DMS114 treated with DMSO at 0.1 percent for 48 hours (cell line): Measurements from ENCODE around the gene USP15.

Experiments used
- DNase-seq: peaks from one replicate; lab custom pipeline; 2025; ENCODE audit not compliant: unreplicated experiment; lab: John Stamatoyannopoulos, UW

USP15 gene

DNA sequence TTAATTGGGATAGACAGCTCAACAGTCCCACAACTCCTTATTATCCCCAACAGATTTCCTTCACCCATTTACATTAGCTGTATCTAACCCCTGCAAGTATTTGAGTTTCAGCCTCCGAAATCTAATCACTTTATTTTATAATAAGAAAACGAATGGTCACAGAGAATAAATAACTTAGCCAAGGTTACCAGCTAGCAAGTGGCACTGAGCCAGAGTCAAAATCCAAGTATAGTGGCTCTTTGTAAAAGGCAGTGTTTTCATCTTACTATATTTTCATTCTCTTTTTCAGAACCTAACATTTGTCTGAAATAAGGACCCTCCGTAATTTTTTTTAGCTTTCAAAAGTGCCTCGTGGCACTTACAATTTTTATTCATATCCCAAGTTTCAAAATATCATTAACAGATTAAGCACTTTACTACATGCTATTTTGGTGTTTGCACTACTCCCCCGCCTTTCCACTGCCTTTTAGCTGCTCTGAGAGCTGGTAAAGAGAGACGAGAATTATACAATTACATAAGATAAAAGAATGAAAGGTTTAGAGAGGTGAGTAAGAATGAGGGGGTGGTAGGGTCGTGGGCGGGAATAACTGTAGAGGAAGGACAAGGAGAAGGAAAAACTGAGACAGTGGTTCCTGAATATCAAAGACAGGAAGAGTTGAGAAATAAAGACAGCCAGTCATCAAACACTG, 3.7 kb upstream of the USP15 start:
- DNase-seq: no peak

DNA sequence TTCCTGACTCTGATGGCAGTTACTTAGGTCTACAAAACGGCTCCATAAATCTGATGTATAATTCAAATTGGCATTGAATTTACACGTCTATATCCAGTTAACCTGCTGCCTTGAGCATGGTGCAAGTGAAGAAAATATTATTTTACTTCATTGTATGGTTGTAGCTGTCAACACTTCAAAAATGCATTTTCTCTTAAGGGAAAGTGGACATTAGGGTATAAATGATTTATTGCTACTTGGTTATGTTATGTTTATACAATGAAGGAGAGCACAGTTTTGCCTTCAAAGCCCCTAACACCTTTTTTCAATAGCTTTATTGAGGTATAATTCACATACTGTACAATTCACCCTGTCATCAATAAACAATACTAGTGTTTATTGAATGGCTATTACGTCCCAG, 2.0 kb upstream of the USP15 start:
- DNase-seq: no peak

GRCh38 chr12:62258941-62259630, 1.1 kb upstream of the USP15 start:
- no peak for DNase-seq

DNA sequence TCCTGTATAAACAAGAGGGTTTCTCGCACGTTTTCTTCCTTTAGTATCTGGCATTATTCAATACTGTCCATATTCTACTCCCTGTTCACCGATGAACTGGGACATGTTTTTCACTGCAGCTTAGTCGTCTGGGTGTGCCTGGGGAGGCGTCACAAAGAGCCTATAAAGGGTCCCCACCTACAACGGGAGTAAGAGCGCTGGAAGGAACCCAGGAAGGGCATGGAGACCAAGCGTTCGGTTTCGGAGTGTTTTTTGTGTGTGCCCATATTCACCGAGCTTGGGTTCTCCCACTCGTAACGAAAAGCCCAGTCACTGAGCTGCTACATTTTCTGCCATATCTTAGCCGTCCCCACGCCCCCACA, 592 bp upstream of the USP15 start:
- DNase-seq: no peak

DNA sequence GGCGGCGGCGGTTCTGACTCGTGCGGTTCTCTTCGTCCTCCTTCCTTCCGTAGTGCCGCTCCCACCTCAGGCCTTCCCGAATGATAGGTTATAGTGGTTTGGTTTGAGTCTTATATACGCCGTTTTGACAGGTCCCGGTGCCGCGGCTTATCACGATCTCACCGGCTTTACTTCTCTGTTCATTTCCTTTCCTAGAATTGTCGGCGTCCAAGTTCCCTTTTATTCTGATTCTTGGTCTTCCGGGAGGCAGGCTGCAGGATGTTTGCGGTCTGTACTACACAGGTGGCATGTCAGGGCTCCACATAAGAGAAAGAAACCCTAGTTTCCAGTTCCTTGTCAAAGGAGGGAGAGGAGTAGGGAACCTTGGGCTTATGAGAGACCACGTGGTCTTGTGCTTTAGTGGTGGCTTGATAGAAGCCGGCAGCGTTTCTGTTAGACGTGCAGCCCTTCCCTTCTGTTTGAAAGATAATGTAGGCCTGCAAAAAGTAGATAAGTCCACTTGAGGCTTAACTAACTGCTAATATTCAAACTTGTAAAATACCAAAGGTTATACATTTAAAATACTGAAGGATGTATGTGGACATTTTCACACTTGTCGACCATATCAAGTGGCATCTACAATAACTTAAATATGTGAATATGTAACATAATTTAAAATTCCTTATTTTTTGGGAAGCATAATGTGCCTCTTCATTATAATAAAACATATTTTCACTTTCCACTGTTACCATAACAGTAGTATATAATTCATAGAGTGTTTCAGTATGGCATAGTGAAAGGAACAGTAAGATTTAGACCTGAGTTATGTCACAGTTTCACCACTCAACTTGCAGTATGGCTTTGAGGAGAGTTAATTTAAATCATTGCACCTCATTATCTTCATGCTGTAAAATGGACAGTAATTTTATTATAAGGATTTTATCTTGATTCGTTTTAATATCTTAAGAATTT, 804 bp downstream of the USP15 start:
- DNase-seq: peak; percentile 39

GRCh38 chr12:62261876-62262517, 1.8 kb downstream of the USP15 start:
- DNase-seq: no peak

DNA sequence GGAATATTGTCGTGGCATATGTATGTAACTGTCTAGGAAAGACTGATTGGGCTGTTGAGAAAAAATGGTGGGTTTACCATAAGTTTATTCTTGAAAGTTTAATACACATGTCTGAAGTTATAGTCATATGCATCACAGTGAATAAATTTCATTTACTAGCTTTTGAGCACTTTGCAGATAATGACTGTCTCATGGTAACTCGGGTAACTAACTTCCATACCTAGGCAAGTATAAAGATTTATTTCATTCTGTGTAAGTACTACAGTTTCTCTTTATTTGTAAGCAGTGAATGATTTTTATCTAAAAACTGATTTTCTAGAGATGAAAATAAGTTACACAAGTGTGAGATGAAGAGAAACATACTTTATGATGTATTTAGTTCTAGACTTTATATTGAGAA, 3.0 kb downstream of the USP15 start:
- DNase-seq: no peak

- no peak for DNase-seq
Measured at GRCh38 chr12:62263966-62264365, 3.8 kb downstream of the USP15 start.

DNA sequence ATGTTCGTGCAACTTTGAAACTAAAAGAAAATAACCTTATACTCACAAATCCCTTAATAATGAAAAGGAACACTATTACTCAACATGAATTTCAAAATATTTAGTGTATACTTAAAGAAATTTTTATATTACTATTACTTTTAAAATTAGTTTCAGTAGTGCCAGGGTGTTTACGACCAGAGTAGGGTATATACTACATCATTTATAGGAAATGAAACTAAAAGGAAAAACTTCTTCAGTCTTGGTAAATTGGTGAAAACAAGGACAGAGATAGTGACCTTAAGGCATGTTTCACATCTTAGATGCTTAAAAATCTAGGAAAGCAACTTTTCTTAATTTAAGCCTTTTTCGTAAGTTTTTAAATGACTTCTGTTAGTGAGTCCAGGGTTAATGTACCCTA, 4.5 kb downstream of the USP15 start:
- DNase-seq: no peak

- DNase-seq: no peak
Measured at GRCh38 chr12:62265511-62265910, 5.3 kb downstream of the USP15 start.

- DNase-seq: no peak
Measured at GRCh38 chr12:62267026-62267425, 6.8 kb downstream of the USP15 start.

- no peak for DNase-seq
Measured at GRCh38 chr12:62267480-62267879, 7.3 kb downstream of the USP15 start.

- DNase-seq: no peak
Measured at GRCh38 chr12:62268956-62269355, 8.8 kb downstream of the USP15 start.

GRCh38 chr12:62269464-62270228, 9.4 kb downstream of the USP15 start:
- DNase-seq: no peak

DNA sequence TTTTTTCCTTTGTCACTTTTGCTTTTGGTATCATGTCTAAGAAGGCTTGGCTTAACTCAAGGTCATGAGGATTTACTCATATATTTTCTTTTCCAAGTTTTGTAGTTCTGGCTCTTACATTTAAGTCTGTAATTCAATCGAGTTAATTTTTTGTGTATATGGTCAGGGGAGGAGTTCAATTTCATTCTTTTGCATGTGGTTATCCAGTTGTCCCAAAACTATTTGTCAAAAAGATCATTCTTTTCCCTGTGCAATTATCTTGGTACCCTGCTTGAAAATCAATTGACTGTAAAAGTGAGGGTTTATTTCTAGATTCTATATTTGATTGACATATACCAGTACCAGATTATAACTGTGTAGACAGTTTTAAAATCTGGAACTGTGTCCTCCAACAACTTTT, 10.2 kb downstream of the USP15 start:
- no peak for DNase-seq

DNA sequence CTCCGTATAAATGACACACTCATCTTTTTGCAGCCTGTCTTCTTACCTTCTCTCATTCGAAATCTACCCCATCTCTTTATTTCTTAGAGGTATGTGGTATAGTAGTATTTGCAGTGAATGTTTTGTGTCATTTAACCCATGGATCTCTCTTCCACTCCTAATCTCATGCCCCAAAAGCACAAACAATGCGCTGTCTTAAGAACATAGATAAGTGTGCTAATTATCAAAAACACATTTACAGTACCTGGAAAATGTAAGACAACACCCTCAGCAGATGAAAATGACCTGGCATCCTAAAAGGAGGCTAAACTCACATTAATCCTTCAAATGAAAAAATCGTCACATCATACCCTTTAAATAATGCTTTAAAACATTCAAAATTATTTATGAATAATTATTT, 10.7 kb downstream of the USP15 start:
- DNase-seq: no peak

- DNase-seq: no peak
Measured at GRCh38 chr12:62272936-62273552, 12.8 kb downstream of the USP15 start.

- no peak for DNase-seq
Measured at GRCh38 chr12:62273724-62274380, 13.6 kb downstream of the USP15 start.

DNA sequence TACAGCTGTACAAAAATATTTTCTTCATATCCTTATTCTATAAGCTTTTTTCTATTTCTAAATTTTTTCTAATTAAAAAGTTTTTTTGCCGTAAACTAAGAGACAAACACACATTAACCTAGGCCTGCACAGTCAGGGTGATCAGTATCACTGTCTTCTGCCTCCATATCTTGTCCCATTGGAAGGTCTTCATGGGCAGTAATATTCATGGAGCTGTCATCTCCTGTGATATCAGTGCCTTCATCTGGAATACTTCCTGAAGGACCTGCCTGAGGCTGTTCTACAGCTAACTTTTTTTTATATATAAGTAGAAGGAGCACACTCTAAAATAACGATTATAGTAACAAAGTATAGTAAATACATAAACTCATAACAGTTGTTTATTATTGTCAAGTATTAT, 17.8 kb downstream of the USP15 start:
- DNase-seq: no peak

- no peak for DNase-seq
Measured at GRCh38 chr12:62279058-62279457, 18.9 kb downstream of the USP15 start.
